Hepatocyte (in vitro differentiated cells): ENCODE results near the gene LEO1. TPM values are rescaled to one million over a fixed set of nuclear protein-coding genes. Genes with fewer than 3 reads are reported as not detected.

Experiments used
- DNase-seq: peaks from one replicate; pipeline ENCODE4 v3.0.0-alpha.2; 2016; ENCODE audit warnings: low spot score
- H2AFZ ChIP-seq: fragments of 200-600 bp; sonication (generic); 2 replicates; pipeline ENCODE4 v1.6.0; 2016; ENCODE audit warnings: antibody characterized with exemption, mild to moderate bottlenecking
- H3K27ac ChIP-seq: fragments of 200-600 bp; sonication (generic); 2 replicates; pipeline ENCODE4 v1.5.1; 2016; ENCODE audit warnings: mild to moderate bottlenecking
- H3K27me3 ChIP-seq: fragments of 200-600 bp; sonication (generic); 2 replicates; pipeline ENCODE4 v1.6.1; 2016
- H3K36me3 ChIP-seq: fragments of 200-600 bp; sonication (generic); replicated peaks from 2 replicates; pipeline ENCODE4 v1.5.1; 2016; ENCODE audit warnings: low read depth; ENCODE audit not compliant: insufficient read depth
- H3K4me1 ChIP-seq: fragments of 200-600 bp; sonication (generic); 2 replicates; pipeline ENCODE4 v1.5.1; 2016; ENCODE audit warnings: mild to moderate bottlenecking, moderate library complexity; ENCODE audit not compliant: insufficient read depth
- H3K4me2 ChIP-seq: fragments of 200-600 bp; sonication (generic); 2 replicates; pipeline ENCODE4 v1.6.0; 2016
- H3K4me3 ChIP-seq: fragments of 200-600 bp; sonication (generic); 2 replicates; pipeline ENCODE4 v1.5.1; 2016; ENCODE audit warnings: mild to moderate bottlenecking
- H3K79me2 ChIP-seq: fragments of 200-600 bp; sonication (generic); 2 replicates; pipeline ENCODE4 v1.6.0; 2017; ENCODE audit warnings: mild to moderate bottlenecking
- H3K9me2 ChIP-seq: fragments of 200-600 bp; sonication (generic); replicated peaks from 2 replicates; pipeline ENCODE4 v1.6.0; 2017; ENCODE audit warnings: mild to moderate bottlenecking; ENCODE audit not compliant: insufficient read depth
- H3K9me3 ChIP-seq: fragments of 200-600 bp; sonication (generic); 2 replicates; pipeline ENCODE4 v1.5.1; 2016; ENCODE audit warnings: low read depth, mild to moderate bottlenecking
- H4K20me1 ChIP-seq: fragments of 200-600 bp; sonication (generic); 2 replicates; pipeline ENCODE4 v1.6.0; 2016; ENCODE audit warnings: mild to moderate bottlenecking; ENCODE audit not compliant: insufficient read depth, poor library complexity, severe bottlenecking
- EZH2 ChIP-seq: fragments of 200-600 bp; sonication (generic); IDR thresholded peaks from 2 replicates; pipeline ENCODE4 v1.6.1; 2016; ENCODE audit warnings: antibody characterized with exemption, mild to moderate bottlenecking, borderline replicate concordance
- EZH2phosphoT487 ChIP-seq: fragments of 200-600 bp; sonication (generic); IDR thresholded peaks from one replicate; pipeline ENCODE4 v1.6.1; 2018; ENCODE audit warnings: antibody characterized with exemption, mild to moderate bottlenecking, low read depth, moderate library complexity; ENCODE audit not compliant: unreplicated experiment, severe bottlenecking
- WGBS: methylation state at CpG from one replicate; pipeline ENCODE4 v1.1.6; 2016; ENCODE audit warnings: low lambda C conversion rate; ENCODE audit errors: missing lambda C conversion rate; 5-methylcytosine and 5-hydroxymethylcytosine counted together
- polyA plus RNA-seq: library from polyadenylated mRNA; unstranded; fragments of >200 nt; fragmentation: Nextera tagmentation; extraction: Ambion mirVana; gene quantifications from 2 replicates; pipeline ENCODE4 v1.2.1, GENCODE V29; 2016
- total RNA-seq: library from RNA; depleted of rRNA; stranded (reverse); fragments of >200 nt; gene quantifications from 2 replicates; pipeline ENCODE4 v1.2.3, GENCODE V29; 2014
- TF ChIP-seq, protein P1 (sequence below): fragments of 200-600 bp; sonication (generic); IDR thresholded peaks from 2 replicates; pipeline ENCODE4 v1.5.1; 2016; ENCODE audit warnings: antibody characterized with exemption, mild to moderate bottlenecking; ENCODE audit not compliant: poor library complexity

The LEO1 gene
- total and polyA plus RNA-seq, 2 experiments from 2014 or later: 23.9 to 26.2 TPM

DNA sequence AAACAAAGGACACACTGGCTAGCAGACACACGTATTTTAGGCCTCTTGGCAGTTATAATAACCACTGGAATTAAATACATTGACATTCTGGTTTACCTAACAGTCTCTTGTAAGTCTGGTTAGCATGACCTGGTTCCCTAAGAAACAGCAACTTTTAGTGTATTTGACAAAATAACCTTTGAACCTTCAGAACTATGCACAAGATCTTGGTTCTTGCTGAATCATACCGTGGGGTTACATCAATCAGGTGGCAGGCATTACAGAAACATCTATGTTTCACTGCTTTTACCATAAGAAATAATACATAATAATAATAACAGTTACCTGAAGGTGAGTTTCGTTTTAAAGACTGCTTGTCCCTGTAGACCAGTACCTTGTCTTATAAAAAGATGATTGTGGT lies 18.8 kb downstream of the LEO1 start:
- no peak overlapping the region for H2AFZ ChIP-seq
- no peak for DNase-seq
- no peak overlapping the region for H3K27ac ChIP-seq
- H3K9me3 ChIP-seq: no peaks in the 10 kb centered on the region
- H3K27me3 ChIP-seq: no peaks in the 10 kb centered on the region
- no peaks in the 10 kb centered on the region for H3K79me2 ChIP-seq
- no peaks in the 10 kb centered on the region for H3K9me2 ChIP-seq
- H4K20me1 ChIP-seq: no peaks in the 10 kb centered on the region
- 90% methylated on average over 3 of the region's 3 CpGs for WGBS
- no peak overlapping the region for H3K4me3 ChIP-seq
- no peak overlapping the region for H3K4me2 ChIP-seq
- TF ChIP-seq, protein P1, sequence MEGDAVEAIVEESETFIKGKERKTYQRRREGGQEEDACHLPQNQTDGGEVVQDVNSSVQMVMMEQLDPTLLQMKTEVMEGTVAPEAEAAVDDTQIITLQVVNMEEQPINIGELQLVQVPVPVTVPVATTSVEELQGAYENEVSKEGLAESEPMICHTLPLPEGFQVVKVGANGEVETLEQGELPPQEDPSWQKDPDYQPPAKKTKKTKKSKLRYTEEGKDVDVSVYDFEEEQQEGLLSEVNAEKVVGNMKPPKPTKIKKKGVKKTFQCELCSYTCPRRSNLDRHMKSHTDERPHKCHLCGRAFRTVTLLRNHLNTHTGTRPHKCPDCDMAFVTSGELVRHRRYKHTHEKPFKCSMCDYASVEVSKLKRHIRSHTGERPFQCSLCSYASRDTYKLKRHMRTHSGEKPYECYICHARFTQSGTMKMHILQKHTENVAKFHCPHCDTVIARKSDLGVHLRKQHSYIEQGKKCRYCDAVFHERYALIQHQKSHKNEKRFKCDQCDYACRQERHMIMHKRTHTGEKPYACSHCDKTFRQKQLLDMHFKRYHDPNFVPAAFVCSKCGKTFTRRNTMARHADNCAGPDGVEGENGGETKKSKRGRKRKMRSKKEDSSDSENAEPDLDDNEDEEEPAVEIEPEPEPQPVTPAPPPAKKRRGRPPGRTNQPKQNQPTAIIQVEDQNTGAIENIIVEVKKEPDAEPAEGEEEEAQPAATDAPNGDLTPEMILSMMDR: no peak
- TF ChIP-seq EZH2: no peak
- TF ChIP-seq EZH2phosphoT487: no peak
- H3K36me3 ChIP-seq: no peaks in the 10 kb centered on the region
- H3K4me1 ChIP-seq: no peaks in the 10 kb centered on the region

DNA sequence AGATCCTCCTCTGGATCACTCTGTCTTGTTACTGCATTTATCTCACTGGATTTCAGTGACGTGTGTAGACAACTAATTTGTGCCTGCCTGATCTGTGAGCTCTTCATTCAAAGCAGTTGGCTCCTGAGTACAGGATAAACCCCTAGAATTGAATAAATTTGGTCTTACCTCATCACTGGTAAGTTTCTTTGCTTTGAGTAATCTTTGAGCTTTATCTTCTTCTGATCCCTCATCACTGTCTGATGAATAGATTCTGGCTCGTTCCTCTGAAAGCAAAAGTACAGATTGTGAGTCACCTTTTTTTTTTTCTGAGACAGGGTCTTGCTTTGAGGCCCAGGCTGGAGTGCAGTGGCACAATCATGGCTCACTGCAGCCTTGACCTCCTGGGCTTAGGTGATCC lies 24.5 kb downstream of the LEO1 start:
- TF ChIP-seq EZH2 (no peak), EZH2phosphoT487 (no peak)
- TF ChIP-seq, protein P1: no peak
- H3K36me3 ChIP-seq: no peaks in the 10 kb centered on the region

DNA sequence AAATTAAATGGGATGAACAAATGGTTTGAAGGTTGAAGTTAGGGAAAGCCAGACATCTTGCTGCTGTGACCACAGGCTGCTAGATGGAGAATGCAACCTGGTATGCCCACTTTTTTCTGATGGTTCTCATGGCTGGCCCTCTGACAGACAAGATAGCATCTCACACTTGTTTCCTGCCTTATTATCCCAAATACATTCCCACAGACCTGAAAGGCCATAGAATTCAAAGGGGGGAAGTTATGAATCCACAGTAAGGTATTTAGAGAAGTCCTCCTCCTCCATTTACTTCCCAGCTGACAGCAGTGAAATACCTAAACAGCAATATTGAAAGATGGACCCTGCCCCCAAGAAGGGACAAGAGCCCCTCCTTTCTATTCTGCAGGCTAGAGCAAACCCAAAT lies 32.4 kb downstream of the LEO1 start:
- no peak overlapping the region for H3K27ac ChIP-seq
- H2AFZ ChIP-seq: no peak overlapping the region
- no peaks in the 10 kb centered on the region for H3K36me3 ChIP-seq
- no peaks in the 10 kb centered on the region for H3K27me3 ChIP-seq
- H3K4me2 ChIP-seq: no peak overlapping the region
- H3K79me2 ChIP-seq: peaks cover 4% of the 10 kb centered on the region
- no peak for TF ChIP-seq EZH2phosphoT487
- no peak for TF ChIP-seq EZH2
- TF ChIP-seq, protein P1: no peak
- no peak overlapping the region for H3K4me3 ChIP-seq
- H3K9me2 ChIP-seq: no peaks in the 10 kb centered on the region
- H3K9me3 ChIP-seq: no peaks in the 10 kb centered on the region
- no peaks in the 10 kb centered on the region for H4K20me1 ChIP-seq
- no peaks in the 10 kb centered on the region for H3K4me1 ChIP-seq
- DNase-seq: no peak

More for the DNA sequence above, 24.5 kb downstream of the LEO1 start:
- H3K9me3 ChIP-seq: no peaks in the 10 kb centered on the region
- H3K9me2 ChIP-seq: no peaks in the 10 kb centered on the region
- H3K27me3 ChIP-seq: no peaks in the 10 kb centered on the region
- H3K4me3 ChIP-seq: no peak overlapping the region
- no peak for DNase-seq
- H3K4me1 ChIP-seq: no peaks in the 10 kb centered on the region
- no peaks in the 10 kb centered on the region for H4K20me1 ChIP-seq
- H3K79me2 ChIP-seq: peaks cover 4% of the 10 kb centered on the region
- no peak overlapping the region for H2AFZ ChIP-seq
- WGBS: 85% methylated on average over 2 of the region's 2 CpGs
- no peak overlapping the region for H3K27ac ChIP-seq
- H3K4me2 ChIP-seq: no peak overlapping the region

DNA sequence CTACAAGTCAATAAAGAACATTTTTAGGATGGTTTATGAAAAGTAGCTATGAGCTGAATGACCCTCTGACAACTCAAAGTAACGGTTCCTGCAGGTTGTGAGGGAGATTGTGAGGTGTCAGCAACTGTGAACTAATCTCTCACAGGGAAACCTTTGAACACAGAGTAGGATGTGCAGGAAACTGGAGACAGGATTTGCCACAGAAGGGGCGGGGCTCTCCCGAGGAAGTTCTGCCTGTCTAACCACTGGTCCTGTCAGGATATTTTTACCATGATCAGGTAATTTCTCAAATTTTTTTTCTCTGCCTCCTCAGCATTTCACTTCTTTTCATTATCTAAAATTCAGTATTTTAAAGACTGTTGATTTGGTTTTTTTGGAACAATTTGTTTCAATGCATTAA lies 33.3 kb downstream of the LEO1 start:
- no peaks in the 10 kb centered on the region for H4K20me1 ChIP-seq
- H3K4me3 ChIP-seq: no peak overlapping the region
- peaks cover 4% of the 10 kb centered on the region for H3K79me2 ChIP-seq
- TF ChIP-seq, protein P1: no peak
- TF ChIP-seq EZH2 (no peak), EZH2phosphoT487 (no peak)
- H3K9me2 ChIP-seq: no peaks in the 10 kb centered on the region
- DNase-seq: no peak
- H3K4me1 ChIP-seq: no peaks in the 10 kb centered on the region
- no peaks in the 10 kb centered on the region for H3K27me3 ChIP-seq
- H3K4me2 ChIP-seq: no peak overlapping the region
- 81% methylated on average over 3 of the region's 3 CpGs for WGBS
- H3K36me3 ChIP-seq: no peaks in the 10 kb centered on the region
- H3K9me3 ChIP-seq: no peaks in the 10 kb centered on the region
- no peak overlapping the region for H3K27ac ChIP-seq
- H2AFZ ChIP-seq: no peak overlapping the region
